OCI-LY1 (cell line): ENCODE results near the gene SCN1A.

Experiments used
- EZH2 ChIP-seq: fragments of 200-600 bp; sonication (generic), shearing (Covaris generic); IDR thresholded peaks from 2 replicates; pipeline ENCODE4 v1.8.0; 2017; ENCODE audit warnings: borderline replicate concordance, mixed run types, mild to moderate bottlenecking, antibody characterized with exemption, low read length, moderate library complexity, mixed read lengths
- TF ChIP-seq, protein P1 (sequence below): fragments of 200-600 bp; sonication (generic), shearing (Covaris generic); IDR thresholded peaks from 2 replicates; pipeline ENCODE4 v1.5.1; 2017; ENCODE audit warnings: mild to moderate bottlenecking, antibody characterized with exemption, low read length, moderate library complexity, mixed read lengths

DNA sequence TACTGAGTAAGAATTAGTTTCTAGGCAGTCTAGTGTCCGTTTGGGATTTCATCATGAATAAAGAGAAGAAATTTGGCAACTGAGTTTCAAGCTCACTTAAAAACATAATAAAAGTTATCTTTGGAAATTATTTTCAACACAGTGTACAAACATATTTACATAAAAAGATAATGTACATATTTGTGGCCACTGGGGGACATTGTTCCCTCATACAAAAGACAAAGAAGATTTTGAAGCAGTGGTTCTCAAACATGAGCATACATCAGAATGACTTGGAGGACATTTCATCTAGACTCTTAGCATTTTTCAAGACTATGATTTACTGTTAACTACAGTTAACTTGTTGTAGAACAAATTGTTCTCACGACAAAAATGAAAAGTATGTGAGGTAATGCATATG, 158.6 kb downstream of the SCN1A start:
- TF ChIP-seq, protein P1, sequence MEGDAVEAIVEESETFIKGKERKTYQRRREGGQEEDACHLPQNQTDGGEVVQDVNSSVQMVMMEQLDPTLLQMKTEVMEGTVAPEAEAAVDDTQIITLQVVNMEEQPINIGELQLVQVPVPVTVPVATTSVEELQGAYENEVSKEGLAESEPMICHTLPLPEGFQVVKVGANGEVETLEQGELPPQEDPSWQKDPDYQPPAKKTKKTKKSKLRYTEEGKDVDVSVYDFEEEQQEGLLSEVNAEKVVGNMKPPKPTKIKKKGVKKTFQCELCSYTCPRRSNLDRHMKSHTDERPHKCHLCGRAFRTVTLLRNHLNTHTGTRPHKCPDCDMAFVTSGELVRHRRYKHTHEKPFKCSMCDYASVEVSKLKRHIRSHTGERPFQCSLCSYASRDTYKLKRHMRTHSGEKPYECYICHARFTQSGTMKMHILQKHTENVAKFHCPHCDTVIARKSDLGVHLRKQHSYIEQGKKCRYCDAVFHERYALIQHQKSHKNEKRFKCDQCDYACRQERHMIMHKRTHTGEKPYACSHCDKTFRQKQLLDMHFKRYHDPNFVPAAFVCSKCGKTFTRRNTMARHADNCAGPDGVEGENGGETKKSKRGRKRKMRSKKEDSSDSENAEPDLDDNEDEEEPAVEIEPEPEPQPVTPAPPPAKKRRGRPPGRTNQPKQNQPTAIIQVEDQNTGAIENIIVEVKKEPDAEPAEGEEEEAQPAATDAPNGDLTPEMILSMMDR, result no peak
- TF ChIP-seq EZH2, result no peak
